Lower leg skin (tissue), 4 donors: ENCODE results near the gene DMXL2. TPM values are rescaled to one million over a fixed set of nuclear protein-coding genes. Genes with fewer than 3 reads are reported as not detected.
"Not testable (repeated sequence)": the region's sequence is repeated elsewhere in the genome, so short reads cannot be mapped to it uniquely, and the experiment has no call there.

Source experiments
- DNase-seq, 2 donors: peaks; one replicate each; pipeline ENCODE4 v3.0.0-alpha.2; 2019; ENCODE audit warnings: low spot score in 2 of 2
- H3K4me3 ChIP-seq: fragments of 200-600 bp; sonication (generic); 2 replicates; pipeline ENCODE4 v1.5.1; 2017; ENCODE audit warnings: mild to moderate bottlenecking, low read depth; ENCODE audit not compliant: poor library complexity, severe bottlenecking
- CTCF ChIP-seq, 3 donors: fragments of 450-650 bp; IDR thresholded peaks; one replicate each; pipeline ENCODE4 v1.5.1; 2016; ENCODE audit warnings: antibody characterized with exemption in 3 of 3, mild to moderate bottlenecking in 3 of 3, moderate library complexity in 2 of 3
- POLR2A ChIP-seq, 2 donors: fragments of 450-650 bp; IDR thresholded peaks; one replicate each; pipeline ENCODE4 v1.6.1; 2016 to 2017; ENCODE audit warnings: antibody characterized with exemption in 2 of 2, mild to moderate bottlenecking in 1 of 2, moderate library complexity in 1 of 2
- WGBS, 2 donors: methylation state at CpG; one replicate each; pipeline ENCODE4 v1.1.5; 2018; 5-methylcytosine and 5-hydroxymethylcytosine counted together
- intact Hi-C: fragments of 100-400 bp; cut with DNase I; formaldehyde crosslinking; loops from one replicate; pipeline ENCODE4 v1.15.0; 2023; ENCODE audit warnings: low total_unique reads
- total RNA-seq, 4 donors: library from RNA; depleted of rRNA; stranded (reverse); fragments of >200 nt; gene quantifications; one replicate each; pipeline ENCODE4 v1.1.0, GENCODE V29; 2016

The DMXL2 gene
- total RNA-seq, 4 donors from 2014 or later = 4.0 to 10.5 (median 6.6) TPM

- DNase-seq = no peak
- intact Hi-C loops = no loop called here
- WGBS, 2 donors = 92 to 94% methylated on average over 3 of the region's 3 CpGs
- H3K4me3 ChIP-seq = no peak overlapping the region
- TF ChIP-seq POLR2A (IDR thresholded peaks at IDR 0.05) (no peak), CTCF (IDR thresholded peaks at IDR 0.05) (no peak)
Measured at GRCh38 chr15:51620122-51620521, 2.4 kb downstream of the DMXL2 start.

- intact Hi-C loops = no loop called here
- WGBS, 2 donors = 87 to 90% methylated on average over 6 of the region's 6 CpGs
- TF ChIP-seq CTCF (IDR thresholded peaks at IDR 0.05) (no peak), POLR2A (IDR thresholded peaks at IDR 0.05) (no peak)
- no peak for DNase-seq
- H3K4me3 ChIP-seq = no peak overlapping the region
Measured at GRCh38 chr15:51619331-51620035, 3.1 kb downstream of the DMXL2 start.

GRCh38 chr15:51617886-51618285 is 4.7 kb downstream of the DMXL2 start:
- 61 to 73% methylated on average over 3 of the region's 3 CpGs for WGBS, 2 donors
- no peak overlapping the region for H3K4me3 ChIP-seq
- intact Hi-C loops = no loop called here
- no peak for DNase-seq
- TF ChIP-seq CTCF (IDR thresholded peaks at IDR 0.05) (no peak), POLR2A (IDR thresholded peaks at IDR 0.05) (no peak)

- no peak for TF ChIP-seq POLR2A (IDR thresholded peaks at IDR 0.05)
- no peak for TF ChIP-seq CTCF (IDR thresholded peaks at IDR 0.05)
- DNase-seq = no peak
- H3K4me3 ChIP-seq = no peak overlapping the region
- intact Hi-C loops = no loop called here
- 71 to 96% methylated on average over 3 of the region's 3 CpGs for WGBS, 2 donors
Measured at GRCh38 chr15:51613951-51614350, 8.6 kb downstream of the DMXL2 start.

- DNase-seq, H3K4me3 ChIP-seq, intact Hi-C loops: not testable (repeated sequence)
- WGBS, 2 donors = 93 to 95% methylated on average over 5 of the region's 5 CpGs
Measured at GRCh38 chr15:51612669-51613068, 9.9 kb downstream of the DMXL2 start.

- DNase-seq, intact Hi-C loops, H3K4me3 ChIP-seq: not testable (repeated sequence)
- WGBS, 2 donors = 95 to 96% methylated on average over 15 of the region's 15 CpGs
Measured at GRCh38 chr15:51603462-51603948, 19.1 kb downstream of the DMXL2 start.

- intact Hi-C loops = no loop called here
- TF ChIP-seq CTCF (IDR thresholded peaks at IDR 0.05) = no peak
- no peak for TF ChIP-seq POLR2A (IDR thresholded peaks at IDR 0.05)
- H3K4me3 ChIP-seq = no peak overlapping the region
- DNase-seq = no peak
- 71 to 98% methylated on average over 2 of the region's 2 CpGs for WGBS, 2 donors
Measured at GRCh38 chr15:51603002-51603401, 19.6 kb downstream of the DMXL2 start.
